Right lobe of liver (tissue), 6 donors: Measurements from ENCODE around the gene NYNRIN. TPM values are rescaled to one million over a fixed set of nuclear protein-coding genes. Genes with fewer than 3 reads are reported as not detected.
A peak's percentile ranks its signal among the peaks of the same experiment; 100 is the strongest.

Experiments
- ATAC-seq, 4 donors: fragments of 200-7000 bp; cut with Tn5 transposase; one replicate each; pipeline ENCODE4 v1.9.1; 2020; ENCODE audit warnings: mild to moderate bottlenecking in 4 of 4, moderate library complexity in 4 of 4
- DNase-seq, 3 donors: peaks; one replicate each; pipeline ENCODE4 v3.0.0-alpha.2; 2020
- H3K27ac ChIP-seq, 3 donors: fragments of 200-600 bp; one replicate each; pipeline ENCODE4 v1.8.0; 2022
- H3K27me3 ChIP-seq, 2 donors: fragments of 200-600 bp; one replicate each; pipeline ENCODE4 v1.8.0; 2022
- H3K36me3 ChIP-seq, 4 donors: fragments of 200-600 bp; sonication (generic) in 1 of 4; one replicate each; pipeline versions ENCODE4 v1.5.1 to v1.8.0; 2017 to 2022; ENCODE audit warnings: control low read depth in 1 of 4
- H3K4me1 ChIP-seq, 4 donors: fragments of 200-600 bp; sonication (generic) in 1 of 4; one replicate each; pipeline versions ENCODE4 v1.5.1 to v1.8.0; 2017 to 2022; ENCODE audit warnings: control low read depth in 1 of 4
- H3K4me3 ChIP-seq, 3 donors: fragments of 200-600 bp; one replicate each; pipeline ENCODE4 v1.8.0; 2022
- H3K9me3 ChIP-seq, 4 donors: fragments of 200-600 bp; sonication (generic) in 1 of 4; one replicate each; pipeline versions ENCODE4 v1.5.1 to v1.8.0; 2017 to 2022; ENCODE audit warnings: control low read depth in 1 of 4
- POLR2A ChIP-seq: fragments of 450-650 bp; IDR thresholded peaks from one replicate; pipeline ENCODE4 v1.6.1; 2017; ENCODE audit warnings: antibody characterized with exemption, mild to moderate bottlenecking
- WGBS: methylation state at CpG from one replicate; pipeline ENCODE4 v1.1.6; 2018; ENCODE audit warnings: low coverage, low lambda C conversion rate; ENCODE audit not compliant: insufficient coverage; ENCODE audit errors: missing lambda C conversion rate; 5-methylcytosine and 5-hydroxymethylcytosine counted together
- intact Hi-C, 2 donors: fragments of 100-400 bp; cut with DNase I; formaldehyde crosslinking; loops; one replicate each; pipeline versions ENCODE4 v1.11.2 to v1.14.1; 2022
- total RNA-seq, 6 experiments: library from RNA; depleted of rRNA in 2 of 6; stranded (reverse); fragments of >200 nt in 2 of 6; fragmentation: NEBNext Ultra II Directional in 3 of 6; extraction: Animal tissue kit (Norgen Biotek cat#: 25700) in 3 of 6; gene quantifications; one replicate each; pipeline versions ENCODE4 v1.1.0 to v1.2.4, GENCODE V29; 2016 to 2023
- TF ChIP-seq, protein P1 (sequence below), 4 donors: fragments of 200-600 bp in 3 of 4; fragments of 450-650 bp in 1 of 4; IDR thresholded peaks; one replicate each; pipeline versions ENCODE4 v1.5.1 to v1.8.0; 2016 to 2022; ENCODE audit warnings: antibody characterized with exemption in 4 of 4, mild to moderate bottlenecking in 2 of 4
- donor health status: DM: no; HTN: yes; CAD: no.
- donor health status: DM: no; HTN: no; CAD: no.
- donor health status: DM: no; HTN: no; CAD: no.
- donor health status: DM: no; HTN: yes; CAD: no.
- donor health status: DM: no; HTN: yes; CAD: no.

NYNRIN gene
- total RNA-seq, 6 experiments from 2014 or later: 1.8 to 6.1 (median 2.7) TPM

GRCh38 chr14:24372701-24373416 is 25.9 kb upstream of the NYNRIN start:
- intact Hi-C loops: no loop called here
- ATAC-seq (peak in 3 of 4 donors; percentile 20 to 57 (median 28)), DNase-seq (no peak)
- Histone ChIP-seq H3K27ac (no peak overlapping the region), H3K4me3 (no peak overlapping the region), H3K27me3 (no peaks in the 10 kb centered on the region), H3K9me3 (no peaks in the 10 kb centered on the region), H3K36me3 (no peaks in the 10 kb centered on the region), H3K4me1 (no peaks in the 10 kb centered on the region)
- TF ChIP-seq POLR2A: no peak
- TF ChIP-seq, protein P1, sequence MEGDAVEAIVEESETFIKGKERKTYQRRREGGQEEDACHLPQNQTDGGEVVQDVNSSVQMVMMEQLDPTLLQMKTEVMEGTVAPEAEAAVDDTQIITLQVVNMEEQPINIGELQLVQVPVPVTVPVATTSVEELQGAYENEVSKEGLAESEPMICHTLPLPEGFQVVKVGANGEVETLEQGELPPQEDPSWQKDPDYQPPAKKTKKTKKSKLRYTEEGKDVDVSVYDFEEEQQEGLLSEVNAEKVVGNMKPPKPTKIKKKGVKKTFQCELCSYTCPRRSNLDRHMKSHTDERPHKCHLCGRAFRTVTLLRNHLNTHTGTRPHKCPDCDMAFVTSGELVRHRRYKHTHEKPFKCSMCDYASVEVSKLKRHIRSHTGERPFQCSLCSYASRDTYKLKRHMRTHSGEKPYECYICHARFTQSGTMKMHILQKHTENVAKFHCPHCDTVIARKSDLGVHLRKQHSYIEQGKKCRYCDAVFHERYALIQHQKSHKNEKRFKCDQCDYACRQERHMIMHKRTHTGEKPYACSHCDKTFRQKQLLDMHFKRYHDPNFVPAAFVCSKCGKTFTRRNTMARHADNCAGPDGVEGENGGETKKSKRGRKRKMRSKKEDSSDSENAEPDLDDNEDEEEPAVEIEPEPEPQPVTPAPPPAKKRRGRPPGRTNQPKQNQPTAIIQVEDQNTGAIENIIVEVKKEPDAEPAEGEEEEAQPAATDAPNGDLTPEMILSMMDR (IDR thresholded peaks at IDR 0.05): no peak
- whole genome bisulfite sequencing: 68% methylated on average over 7 of the region's 12 CpGs

DNA sequence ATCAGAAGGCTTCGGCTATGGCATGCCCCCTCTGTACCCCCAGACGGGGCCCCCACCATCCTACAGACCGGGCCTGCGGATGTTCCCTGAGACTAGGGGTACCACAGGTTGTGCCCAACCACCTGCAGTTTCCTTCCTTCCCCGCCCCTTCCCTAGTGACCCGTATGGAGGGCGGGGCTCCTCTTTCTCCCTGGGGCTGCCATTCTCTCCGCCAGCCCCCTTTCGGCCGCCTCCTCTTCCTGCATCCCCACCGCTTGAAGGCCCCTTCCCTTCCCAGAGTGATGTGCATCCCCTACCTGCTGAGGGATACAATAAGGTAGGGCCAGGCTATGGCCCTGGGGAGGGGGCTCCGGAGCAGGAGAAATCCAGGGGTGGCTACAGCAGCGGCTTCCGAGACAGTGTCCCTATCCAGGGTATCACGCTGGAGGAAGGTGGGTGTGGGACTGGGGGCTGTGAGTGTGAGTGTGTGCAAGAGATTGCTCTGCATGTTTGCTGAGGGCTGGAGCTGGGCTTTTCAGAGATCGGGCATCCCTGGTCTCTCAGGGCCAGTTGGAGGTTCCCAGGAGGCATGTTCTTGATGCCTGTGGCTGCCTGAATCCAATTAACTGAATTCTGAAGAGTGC is 22.2 kb upstream of the NYNRIN start:
- H3K27ac ChIP-seq: no peak overlapping the region
- 68% methylated on average over 9 of the region's 16 CpGs for WGBS
- H3K4me3 ChIP-seq: no peak overlapping the region
- intact Hi-C loops: no loop called here
- no peaks in the 10 kb centered on the region for H3K9me3 ChIP-seq
- no peaks in the 10 kb centered on the region for H3K27me3 ChIP-seq
- H3K36me3 ChIP-seq: no peaks in the 10 kb centered on the region
- H3K4me1 ChIP-seq: no peaks in the 10 kb centered on the region
- no peak for TF ChIP-seq POLR2A
- TF ChIP-seq, protein P1 (IDR thresholded peaks at IDR 0.05): no peak
- ATAC-seq (no peak), DNase-seq (no peak)

DNA sequence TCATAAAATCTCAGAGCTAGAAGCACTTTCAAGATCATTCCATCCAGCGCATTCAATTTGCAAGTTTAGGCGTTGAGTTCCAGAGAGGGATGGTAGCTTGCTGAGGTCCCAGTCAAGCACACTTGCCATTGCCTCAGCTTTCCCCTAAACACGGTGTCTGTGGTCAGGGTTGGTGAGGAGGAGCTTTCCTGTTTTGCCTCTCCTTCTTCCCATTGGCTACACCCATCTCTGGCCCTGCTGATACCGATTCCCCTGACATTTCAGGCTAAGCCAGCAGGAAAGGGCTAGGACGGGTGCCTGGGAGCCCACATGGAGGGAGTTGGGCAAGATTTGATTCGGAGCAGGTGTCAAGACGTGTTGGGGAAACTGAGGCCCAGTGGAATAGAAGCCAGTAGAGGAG is 21.7 kb upstream of the NYNRIN start:
- Histone ChIP-seq H3K27me3 (no peaks in the 10 kb centered on the region), H3K4me3 (no peak overlapping the region), H3K27ac (no peak overlapping the region), H3K36me3 (no peaks in the 10 kb centered on the region), H3K4me1 (no peaks in the 10 kb centered on the region), H3K9me3 (no peaks in the 10 kb centered on the region)
- ATAC-seq (no peak), DNase-seq (no peak)
- WGBS: 69% methylated on average over 5 of the region's 7 CpGs
- no peak for TF ChIP-seq POLR2A
- TF ChIP-seq, protein P1 (IDR thresholded peaks at IDR 0.05): no peak
- intact Hi-C loops: no loop called here

- TF ChIP-seq POLR2A: no peak
- TF ChIP-seq, protein P1 (IDR thresholded peaks at IDR 0.05): no peak
- Histone ChIP-seq H3K27ac (no peak overlapping the region), H3K9me3 (no peaks in the 10 kb centered on the region), H3K4me3 (no peak overlapping the region), H3K36me3 (no peaks in the 10 kb centered on the region), H3K4me1 (no peaks in the 10 kb centered on the region), H3K27me3 (no peaks in the 10 kb centered on the region)
- no CpG with 5 or more reads among the region's 2 CpGs for WGBS
- intact Hi-C loops: no loop called here
- no peak for ATAC-seq
- no peak for DNase-seq
These were observed 21.1 kb upstream of the NYNRIN start for GRCh38 chr14:24377657-24378056.
